MM.1S (cell line): Measurements from ENCODE around the gene FAM83B.

ENCODE experiments used
- CTCF ChIP-seq: fragments of 300-600 bp; sonication (generic); IDR thresholded peaks from 2 replicates; pipeline ENCODE4 v1.5.1; 2016; ENCODE audit warnings: antibody characterized with exemption, low read length, mixed read lengths
- EZH2 ChIP-seq: fragments of 300-600 bp; sonication (generic); optimal IDR thresholded peaks from 2 replicates; pipeline ENCODE3; 2017; ENCODE audit warnings: low read depth, mild to moderate bottlenecking, antibody characterized with exemption, low read length, mixed read lengths

GRCh38 chr6:54876365-54876764 lies 29.8 kb downstream of the FAM83B start:
- no peak for TF ChIP-seq CTCF
- TF ChIP-seq EZH2 = no peak
